Smooth muscle cell (in vitro differentiated cells): ENCODE measurements around the gene SPTA1. TPM values are rescaled to one million over a fixed set of nuclear protein-coding genes. Genes with fewer than 3 reads are reported as not detected.

Source experiments
- DNase-seq: peaks from one replicate; lab custom pipeline; 2025; ENCODE audit not compliant: unreplicated experiment; lab: John Stamatoyannopoulos, UW
- H2AFZ ChIP-seq: fragments of 200-600 bp; sonication (generic); 2 replicates; pipeline ENCODE4 v1.6.0; 2016; ENCODE audit warnings: antibody characterized with exemption, low read depth, mild to moderate bottlenecking
- H3F3A ChIP-seq: fragments of 200-600 bp; sonication (generic); 2 replicates; pipeline ENCODE4 v1.6.0; 2017; ENCODE audit warnings: antibody characterized with exemption, low read depth
- H3K27ac ChIP-seq: fragments of 200-600 bp; sonication (generic); 2 replicates; pipeline ENCODE4 v1.5.1; 2016; ENCODE audit warnings: low read depth, mild to moderate bottlenecking
- H3K27me3 ChIP-seq: fragments of 200-600 bp; sonication (generic); 2 replicates; pipeline ENCODE4 v1.6.1; 2016; ENCODE audit warnings: low read depth, mild to moderate bottlenecking
- H3K36me3 ChIP-seq: fragments of 200-600 bp; sonication (generic); 2 replicates; pipeline ENCODE4 v1.5.1; 2016; ENCODE audit warnings: low read depth
- H3K4me1 ChIP-seq: fragments of 200-600 bp; sonication (generic); 2 replicates; pipeline ENCODE4 v1.5.1; 2016; ENCODE audit warnings: low read depth
- H3K4me2 ChIP-seq: fragments of 200-600 bp; sonication (generic); 2 replicates; pipeline ENCODE4 v1.6.0; 2016; ENCODE audit warnings: mild to moderate bottlenecking
- H3K4me3 ChIP-seq: fragments of 200-600 bp; sonication (generic); 2 replicates; pipeline ENCODE4 v1.5.1; 2016; ENCODE audit warnings: mild to moderate bottlenecking
- H3K79me2 ChIP-seq: fragments of 200-600 bp; sonication (generic); 2 replicates; pipeline ENCODE4 v1.6.0; 2016; ENCODE audit warnings: low read depth, mild to moderate bottlenecking
- H3K9ac ChIP-seq: fragments of 200-600 bp; sonication (generic); 2 replicates; pipeline ENCODE4 v1.6.0; 2016; ENCODE audit warnings: low read depth
- H3K9me3 ChIP-seq: fragments of 200-600 bp; sonication (generic); replicated peaks from 2 replicates; pipeline ENCODE4 v1.5.1; 2016; ENCODE audit warnings: low read depth
- H4K20me1 ChIP-seq: fragments of 200-600 bp; sonication (generic); 2 replicates; pipeline ENCODE4 v1.6.0; 2016; ENCODE audit warnings: low read depth
- WGBS: methylation state at CpG from one replicate; pipeline ENCODE4 v1.1.7; 2016; ENCODE audit warnings: low lambda C conversion rate; 5-methylcytosine and 5-hydroxymethylcytosine counted together
- polyA plus RNA-seq: library from polyadenylated mRNA; unstranded; fragments of >200 nt; fragmentation: Nextera tagmentation; extraction: Ambion mirVana; gene quantifications from 2 replicates; pipeline ENCODE4 v1.2.1, GENCODE V29; 2016
- total RNA-seq: library from RNA; depleted of rRNA; stranded (reverse); fragments of >200 nt; gene quantifications from 2 replicates; pipeline ENCODE4 v1.2.3, GENCODE V29; 2014
- TF ChIP-seq, protein P1 (sequence below): fragments of 200-600 bp; sonication (generic); IDR thresholded peaks from 2 replicates; pipeline ENCODE4 v1.5.1; 2017; ENCODE audit warnings: borderline replicate concordance, mild to moderate bottlenecking, antibody characterized with exemption; ENCODE audit not compliant: insufficient read depth, poor library complexity, severe bottlenecking

SPTA1 gene
- total and polyA plus RNA-seq, 2 experiments from 2014 or later: 0.55 TPM; not detected in 1

DNA sequence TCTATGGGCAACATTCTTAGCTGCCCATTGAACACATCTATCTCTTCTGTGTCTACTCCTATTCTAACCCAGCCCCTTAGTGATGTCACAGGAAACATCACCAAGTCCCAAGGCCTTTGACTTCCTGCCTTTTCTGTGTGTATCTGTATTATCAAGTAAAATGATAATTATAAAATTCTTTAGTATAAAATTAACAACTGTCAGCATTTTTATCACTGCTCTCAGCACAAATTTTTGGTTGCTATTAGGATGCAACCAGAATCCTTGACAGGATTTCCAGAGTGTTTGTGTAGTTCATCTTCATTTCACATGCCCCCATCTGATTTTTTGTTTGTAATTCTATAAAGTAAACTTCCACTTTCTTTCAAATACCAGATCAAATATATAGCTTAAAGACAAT, 47.6 kb downstream of the SPTA1 start:
- H3K9ac ChIP-seq: no peak overlapping the region
- H3F3A ChIP-seq: no peaks in the 10 kb centered on the region
- H3K27me3 ChIP-seq: no peaks in the 10 kb centered on the region
- H2AFZ ChIP-seq: no peak overlapping the region
- H3K36me3 ChIP-seq: no peaks in the 10 kb centered on the region
- H3K4me3 ChIP-seq: no peak overlapping the region
- no peak overlapping the region for H3K27ac ChIP-seq
- no peaks in the 10 kb centered on the region for H4K20me1 ChIP-seq
- no peak for DNase-seq
- no peaks in the 10 kb centered on the region for H3K9me3 ChIP-seq
- H3K4me1 ChIP-seq: no peaks in the 10 kb centered on the region
- H3K4me2 ChIP-seq: no peak overlapping the region
- no peaks in the 10 kb centered on the region for H3K79me2 ChIP-seq
- TF ChIP-seq, protein P1, sequence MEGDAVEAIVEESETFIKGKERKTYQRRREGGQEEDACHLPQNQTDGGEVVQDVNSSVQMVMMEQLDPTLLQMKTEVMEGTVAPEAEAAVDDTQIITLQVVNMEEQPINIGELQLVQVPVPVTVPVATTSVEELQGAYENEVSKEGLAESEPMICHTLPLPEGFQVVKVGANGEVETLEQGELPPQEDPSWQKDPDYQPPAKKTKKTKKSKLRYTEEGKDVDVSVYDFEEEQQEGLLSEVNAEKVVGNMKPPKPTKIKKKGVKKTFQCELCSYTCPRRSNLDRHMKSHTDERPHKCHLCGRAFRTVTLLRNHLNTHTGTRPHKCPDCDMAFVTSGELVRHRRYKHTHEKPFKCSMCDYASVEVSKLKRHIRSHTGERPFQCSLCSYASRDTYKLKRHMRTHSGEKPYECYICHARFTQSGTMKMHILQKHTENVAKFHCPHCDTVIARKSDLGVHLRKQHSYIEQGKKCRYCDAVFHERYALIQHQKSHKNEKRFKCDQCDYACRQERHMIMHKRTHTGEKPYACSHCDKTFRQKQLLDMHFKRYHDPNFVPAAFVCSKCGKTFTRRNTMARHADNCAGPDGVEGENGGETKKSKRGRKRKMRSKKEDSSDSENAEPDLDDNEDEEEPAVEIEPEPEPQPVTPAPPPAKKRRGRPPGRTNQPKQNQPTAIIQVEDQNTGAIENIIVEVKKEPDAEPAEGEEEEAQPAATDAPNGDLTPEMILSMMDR: no peak

DNA sequence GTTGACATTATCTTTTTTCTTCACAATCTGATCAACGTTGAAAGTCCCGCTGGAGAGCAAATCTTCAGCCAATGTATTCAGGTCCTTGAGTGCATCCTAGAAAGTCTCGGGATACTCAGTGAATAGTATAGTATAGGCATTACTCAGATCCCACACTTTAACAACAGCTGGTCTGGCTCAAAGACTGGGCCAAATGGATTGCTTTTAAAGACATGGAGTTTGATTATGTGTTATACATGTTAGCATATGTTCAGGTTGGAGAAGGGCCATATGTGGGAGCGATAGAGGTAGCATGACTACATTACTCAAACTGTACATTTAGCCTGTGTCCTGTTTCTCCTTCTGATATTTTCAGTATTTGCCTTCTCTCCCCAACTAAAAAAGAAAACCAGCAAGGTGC, 48.4 kb downstream of the SPTA1 start:
- no peaks in the 10 kb centered on the region for H3K4me1 ChIP-seq
- no peaks in the 10 kb centered on the region for H3K36me3 ChIP-seq
- no peaks in the 10 kb centered on the region for H3K9me3 ChIP-seq
- no peaks in the 10 kb centered on the region for H3K27me3 ChIP-seq
- H3F3A ChIP-seq: no peaks in the 10 kb centered on the region
- H4K20me1 ChIP-seq: no peaks in the 10 kb centered on the region
- H3K4me2 ChIP-seq: no peak overlapping the region
- TF ChIP-seq, protein P1: no peak
- no peak for DNase-seq
- 95% methylated on average over 4 of the region's 4 CpGs for whole genome bisulfite sequencing
- H3K79me2 ChIP-seq: no peaks in the 10 kb centered on the region
- H3K4me3 ChIP-seq: no peak overlapping the region
- H3K9ac ChIP-seq: no peak overlapping the region
- no peak overlapping the region for H2AFZ ChIP-seq
- H3K27ac ChIP-seq: no peak overlapping the region

DNA sequence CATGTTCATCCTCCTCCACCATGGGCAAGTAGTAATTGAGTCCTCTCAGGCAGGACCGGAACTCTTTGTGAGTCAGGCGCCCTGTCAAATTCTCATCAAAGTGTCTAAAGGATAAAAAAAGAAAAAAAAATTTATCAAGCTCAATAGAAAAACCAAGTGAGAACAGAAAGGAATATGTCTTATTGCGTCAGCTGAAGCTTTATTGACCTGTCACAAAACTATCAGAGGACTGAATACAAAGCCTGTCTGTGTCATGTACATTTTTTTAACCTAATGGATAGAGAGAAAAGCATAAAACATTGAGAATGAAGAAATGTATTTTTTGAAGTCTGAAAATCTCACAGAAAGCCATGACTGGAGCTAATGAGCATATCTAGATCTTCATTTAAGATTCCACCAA, 72.8 kb downstream of the SPTA1 start:
- H3K27ac ChIP-seq: no peak overlapping the region
- peaks cover 3% of the 10 kb centered on the region for H3K27me3 ChIP-seq
- no peaks in the 10 kb centered on the region for H4K20me1 ChIP-seq
- H3K4me1 ChIP-seq: no peaks in the 10 kb centered on the region
- TF ChIP-seq, protein P1: no peak
- H3K4me3 ChIP-seq: no peak overlapping the region
- no peak overlapping the region for H2AFZ ChIP-seq
- DNase-seq: no peak
- no peaks in the 10 kb centered on the region for H3K9me3 ChIP-seq
- H3K36me3 ChIP-seq: no peaks in the 10 kb centered on the region
- H3K79me2 ChIP-seq: no peaks in the 10 kb centered on the region
- 92% methylated on average over 3 of the region's 3 CpGs for WGBS
- no peak overlapping the region for H3K4me2 ChIP-seq
- H3F3A ChIP-seq: no peaks in the 10 kb centered on the region
- no peak overlapping the region for H3K9ac ChIP-seq

DNA sequence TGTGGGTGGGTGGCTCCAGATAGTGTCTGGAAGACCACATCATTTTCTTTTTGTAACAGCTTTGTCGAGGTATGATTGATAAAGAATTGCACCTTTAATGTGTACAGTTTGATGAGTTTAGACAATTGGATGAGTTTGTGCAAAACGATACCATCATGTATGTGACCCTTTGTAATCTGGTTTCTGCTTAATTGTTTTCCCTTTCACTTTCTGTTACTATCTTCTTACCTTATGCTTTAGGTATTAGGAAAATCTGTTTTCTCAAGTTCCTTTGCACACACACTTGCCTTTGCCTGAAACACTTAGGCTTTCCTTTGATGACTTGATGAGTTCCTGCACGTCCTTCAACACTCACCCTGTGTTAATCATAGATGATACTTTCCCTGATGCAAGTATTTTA, 74.6 kb downstream of the SPTA1 start:
- Histone ChIP-seq H3K4me2 (no peak overlapping the region), H3K36me3 (no peaks in the 10 kb centered on the region), H3K9ac (no peak overlapping the region), H3K27me3 (peaks cover 3% of the 10 kb centered on the region), H3K4me1 (no peaks in the 10 kb centered on the region), H3K4me3 (no peak overlapping the region), H4K20me1 (no peaks in the 10 kb centered on the region), H2AFZ (no peak overlapping the region), H3F3A (no peaks in the 10 kb centered on the region), H3K27ac (no peak overlapping the region), H3K9me3 (no peaks in the 10 kb centered on the region), H3K79me2 (no peaks in the 10 kb centered on the region)
- TF ChIP-seq, protein P1: no peak
- no peak for DNase-seq
- WGBS: 75% methylated on average over 3 of the region's 3 CpGs
